GM12878 (cell line): ENCODE data around the gene DVL2. TPM values are rescaled to one million over a fixed set of nuclear protein-coding genes. Genes with fewer than 3 reads are reported as not detected.

Experiments
- ATAC-seq: fragments of 200-7000 bp; cut with Tn5 transposase; 3 replicates; pipeline ENCODE4 v1.9.1; 2020; ENCODE audit warnings: mild to moderate bottlenecking, moderate library complexity
- BruUV-seq: library from RNA; stranded (reverse); fragments of 400-500 nt; replicated peaks from 2 replicates; lab custom pipeline; 2021; lab: Mats Ljungman, UMichigan
- CTCF ChIA-PET: fragments of 300-600 bp; sonication (Branson Sonifier 250); formaldehyde crosslinking; extraction: SDS; loops from one replicate; lab custom pipeline; 2021; ENCODE audit warnings: inconsistent platforms; lab: Yijun Ruan, JAX
- POLR2A ChIA-PET: fragments of 350-600 bp; formaldehyde crosslinking; extraction: SDS; loops from one replicate; lab custom pipeline; 2021; ENCODE audit warnings: inconsistent platforms; lab: Charles Lee
- RAD21 ChIA-PET: fragments of 300-600 bp; sonication (Branson Sonifier 250); formaldehyde crosslinking; loops from one replicate; lab custom pipeline; 2023; ENCODE audit warnings: antibody characterized with exemption; ENCODE audit not compliant: unreplicated experiment; lab: Charles Lee
- SMC1A ChIA-PET: fragments of 300-600 bp; sonication (Branson Sonifier 250); formaldehyde crosslinking; loops from one replicate; lab custom pipeline; 2023; ENCODE audit not compliant: unreplicated experiment, uncharacterized antibody; lab: Charles Lee
- DNase-seq: peaks from one replicate; pipeline ENCODE4 v3.0.0-alpha.2; 2011; ENCODE audit warnings: low read depth, low spot score
- FAIRE-seq: peaks from 3 replicates; lab custom pipeline; 2011; peaks lifted over from hg19 to GRCh38; lab: Jason Lieb, UNC
- H2AFZ ChIP-seq: 2 replicates; pipeline ENCODE4 v1.6.0; 2011; ENCODE audit warnings: low read depth, low read length, control low read depth; ENCODE audit not compliant: control insufficient read depth
- H3K27ac ChIP-seq: 2 replicates; pipeline ENCODE4 v1.5.1; 2011; ENCODE audit warnings: control low read depth; ENCODE audit not compliant: control insufficient read depth, insufficient read depth
- H3K27me3 ChIP-seq, 2 experiments: replicated peaks in 1 of 2; 2 replicates each; pipeline versions ENCODE4 v1.6.0 to v1.6.1; 2011; ENCODE audit warnings: low read length in 1 of 2; ENCODE audit not compliant: control insufficient read depth in 2 of 2, insufficient read depth in 2 of 2
- H3K36me3 ChIP-seq, 2 experiments: 2 replicates each; pipeline ENCODE4 v1.5.1; 2011; ENCODE audit warnings: low read length in 1 of 2; ENCODE audit not compliant: control insufficient read depth in 2 of 2, insufficient read depth in 2 of 2
- H3K4me1 ChIP-seq: 2 replicates; pipeline ENCODE4 v1.6.1; 2011; ENCODE audit warnings: mild to moderate bottlenecking, low read length, moderate library complexity, mixed read lengths; ENCODE audit not compliant: control insufficient read depth, insufficient read depth
- H3K4me2 ChIP-seq: 2 replicates; pipeline ENCODE4 v1.6.0; 2011; ENCODE audit warnings: control low read depth; ENCODE audit not compliant: control insufficient read depth, insufficient read depth
- H3K4me3 ChIP-seq: fragments of 200-600 bp; sonication (generic); 2 replicates; pipeline ENCODE4 v1.5.1; 2016
- H3K79me2 ChIP-seq: 2 replicates; pipeline ENCODE4 v1.6.0; 2011; ENCODE audit warnings: low read length; ENCODE audit not compliant: control insufficient read depth, insufficient read depth
- H3K9ac ChIP-seq: 2 replicates; pipeline ENCODE4 v1.8.0; 2011; ENCODE audit warnings: low read length, control low read depth, mixed read lengths; ENCODE audit not compliant: control insufficient read depth, insufficient read depth
- H3K9me3 ChIP-seq: replicated peaks from 3 replicates; pipeline ENCODE4 v1.5.1; 2011; ENCODE audit warnings: mild to moderate bottlenecking, low read length; ENCODE audit not compliant: control insufficient read depth, insufficient read depth
- H4K20me1 ChIP-seq: 2 replicates; pipeline ENCODE4 v1.6.0; 2011; ENCODE audit not compliant: control insufficient read depth, insufficient read depth
- BHLHE40 ChIP-seq, 2 experiments: fragments of 450-650 bp in 1 of 2; IDR thresholded peaks; 2 replicates each; pipeline ENCODE4 v1.6.1; 2011 to 2017; ENCODE audit warnings: low read depth in 2 of 2, borderline replicate concordance in 1 of 2, improper control_type of control experiment in 1 of 2, low read length in 1 of 2, mild to moderate bottlenecking in 1 of 2
- CBX3 ChIP-seq: fragments of 200-600 bp; sonication (generic); IDR thresholded peaks from 2 replicates; pipeline ENCODE4 v1.6.1; 2016; ENCODE audit warnings: low read depth, borderline replicate concordance
- CEBPB ChIP-seq, 2 experiments: fragments of 150-350 bp in 1 of 2; IDR thresholded peaks; 2 replicates each; pipeline ENCODE4 v1.6.1; 2012 to 2014; ENCODE audit warnings: low read depth in 2 of 2, low read length in 2 of 2, borderline replicate concordance in 1 of 2, inconsistent platforms in 1 of 2
- DPF2 ChIP-seq: fragments of 450-650 bp; IDR thresholded peaks from 2 replicates; pipeline ENCODE4 v1.6.1; 2017; ENCODE audit warnings: mild to moderate bottlenecking
- HDAC6 ChIP-seq: fragments of 200-600 bp; sonication (generic); IDR thresholded peaks from one replicate; pipeline ENCODE4 v1.8.0; 2017; ENCODE audit warnings: antibody characterized with exemption; ENCODE audit not compliant: unreplicated experiment
- IKZF2 ChIP-seq, 2 experiments: fragments of 450-650 bp; IDR thresholded peaks; 2 replicates each; pipeline ENCODE4 v1.6.1; 2017; ENCODE audit warnings: mild to moderate bottlenecking in 2 of 2, moderate library complexity in 2 of 2
- IRF3 ChIP-seq: fragments of 450-650 bp; IDR thresholded peaks from 2 replicates; pipeline ENCODE4 v1.6.1; 2014; ENCODE audit warnings: mild to moderate bottlenecking
- MAX ChIP-seq: IDR thresholded peaks from 2 replicates; pipeline ENCODE4 v1.6.1; 2012; ENCODE audit warnings: low read depth, low read length, improper control_type of control experiment
- MLLT1 ChIP-seq: fragments of 450-650 bp; IDR thresholded peaks from 2 replicates; pipeline ENCODE4 v1.6.1; 2016; ENCODE audit warnings: mild to moderate bottlenecking
- NFYB ChIP-seq: IDR thresholded peaks from 2 replicates; pipeline ENCODE4 v1.6.1; 2011; ENCODE audit warnings: low read depth, mild to moderate bottlenecking, low read length, improper control_type of control experiment, moderate library complexity; ENCODE audit not compliant: insufficient read depth
- NR2F1 ChIP-seq: fragments of 450-650 bp; conservative IDR thresholded peaks from 2 replicates; pipeline ENCODE4 v1.6.1; 2017; ENCODE audit warnings: mild to moderate bottlenecking
- PAX5 ChIP-seq: IDR thresholded peaks from 2 replicates; pipeline ENCODE4 v1.6.1; 2011; ENCODE audit warnings: low read depth, low read length, borderline replicate concordance
- POU2F2 ChIP-seq: IDR thresholded peaks from 3 replicates; pipeline ENCODE4 v1.6.1; 2011; ENCODE audit warnings: low read depth, mild to moderate bottlenecking, low read length, borderline replicate concordance
- RAD21 ChIP-seq: IDR thresholded peaks from 2 replicates; pipeline ENCODE4 v1.6.1; 2011; ENCODE audit warnings: mild to moderate bottlenecking, low read depth, low read length, moderate library complexity; ENCODE audit not compliant: insufficient read depth
- SIN3A ChIP-seq: IDR thresholded peaks from 2 replicates; pipeline ENCODE4 v1.6.1; 2012; ENCODE audit warnings: low read depth, low read length, improper control_type of control experiment
- SMAD5 ChIP-seq: IDR thresholded peaks from 2 replicates; pipeline ENCODE4 v1.6.1; 2016; ENCODE audit warnings: antibody characterized with exemption, low read depth
- SMARCA5 ChIP-seq: fragments of 450-650 bp; IDR thresholded peaks from 2 replicates; pipeline ENCODE4 v1.6.1; 2017; ENCODE audit warnings: mild to moderate bottlenecking
- SMC3 ChIP-seq: IDR thresholded peaks from 2 replicates; pipeline ENCODE4 v1.6.1; 2011; ENCODE audit warnings: low read length, improper control_type of control experiment, borderline replicate concordance
- TARDBP ChIP-seq: IDR thresholded peaks from 2 replicates; pipeline ENCODE4 v1.6.1; 2016; ENCODE audit warnings: borderline replicate concordance
- WRNIP1 ChIP-seq: IDR thresholded peaks from 2 replicates; pipeline ENCODE4 v1.6.1; 2011; ENCODE audit warnings: low read depth, low read length, improper control_type of control experiment, borderline replicate concordance
- YY1 ChIP-seq: IDR thresholded peaks from 2 replicates; pipeline ENCODE4 v1.6.1; 2011; ENCODE audit warnings: low read depth, mild to moderate bottlenecking, low read length
- ZNF217 ChIP-seq: fragments of 450-650 bp; IDR thresholded peaks from 2 replicates; pipeline ENCODE4 v1.6.1; 2017; ENCODE audit warnings: antibody characterized with exemption, mild to moderate bottlenecking
- WGBS: methylation state at CpG from one replicate; pipeline ENCODE4 v1.1.6; 2016; ENCODE audit warnings: low lambda C conversion rate; ENCODE audit not compliant: insufficient replicate concordance, insufficient coverage; ENCODE audit errors: missing lambda C conversion rate; 5-methylcytosine and 5-hydroxymethylcytosine counted together
- in situ Hi-C: fragments of 300-500 bp; cut with MboI; formaldehyde crosslinking; loops from 9 replicates; pipeline ENCODE4 v1.14.3; 2018; ENCODE audit warnings: mixed read lengths
- intact Hi-C: fragments of 100-400 bp; cut with micrococcal nuclease; formaldehyde crosslinking; loops from one replicate; pipeline ENCODE4 v1.14.2; 2022; ENCODE audit not compliant: unreplicated experiment
- polyA plus RNA-seq, 11 experiments: library from polyadenylated mRNA; depleted of rRNA in 4 of 11; unstranded in 6 of 11; stranded (reverse) in 5 of 11; fragments of >200 nt; fragmentation: Nextera tagmentation in 4 of 11; fragmentation: Illumina TruSeq in 1 of 11; extraction: Ambion mirVana in 4 of 11; extraction: Trizol in 1 of 11; gene quantifications; 1 replicate in 1 of 11; 2 replicates in 10 of 11; pipeline versions ENCODE4 v1.2.1 to v1.2.3, GENCODE V29; 2011 to 2016; ENCODE audit warnings: inconsistent platforms in 2 of 11, missing spikeins in 2 of 11, low read depth in 1 of 11
- total RNA-seq, 4 experiments: library from RNA; depleted of rRNA in 3 of 4; stranded (reverse); fragments of >200 nt in 3 of 4; fragmentation: Illumina TruSeq in 1 of 4; extraction: Trizol in 1 of 4; gene quantifications; 2 replicates each; pipeline versions ENCODE4 v1.2.1 to v1.2.3, GENCODE V29; 2013 to 2021

The DVL2 gene
- total and polyA plus RNA-seq, 10 of the 15 experiments (the other 5 are each of a cell fraction or from before 2014, with no cell fraction given): 0.97 to 44.8 (median 23.2) TPM

GRCh38 chr17:7280519-7281073, 46.3 kb upstream of the DVL2 start:
- 0% methylated on average over 29 of the region's 29 CpGs for WGBS
- Histone ChIP-seq H3K4me3 (peak overlapping the region; percentile 56), H3K4me1 (peaks cover 8% of the 10 kb centered on the region), H3K27ac (no peak overlapping the region), H4K20me1 (no peaks in the 10 kb centered on the region; the same call in 1 of the 2 replicates), H3K9ac (no peak overlapping the region; the same call in 1 of the 2 replicates), H3K27me3 (no peaks in the 10 kb centered on the region; a peak in 1 of 4 replicates), H3K9me3 (no peaks in the 10 kb centered on the region), H2AFZ (peak overlapping the region; percentile 82), H3K36me3 (no peaks in the 10 kb centered on the region), H3K4me2 (peak overlapping the region; percentile 98), H3K79me2 (no peaks in the 10 kb centered on the region)
- FAIRE-seq (peak; percentile 97), ATAC-seq (peak; percentile 90), DNase-seq (peak; percentile 40)
- ChIA-PET RAD21 (interaction anchor here (2.3 kb wide), 1 partner anchor 16 kb away, joined by 11 read pairs; no protein-coding TSS in a partner anchor), POLR2A (interaction anchor here (1.7 kb wide), 1 partner anchor 16 kb away, joined by 4 read pairs; no protein-coding TSS in a partner anchor), SMC1A (interaction anchor here (0.6 to 3.3 kb wide), 5 partner anchors 16 to 407 kb away, joined by 3 to 17 read pairs (median 3); partner anchors contain the start of genes TMEM95 and TP53), CTCF (interaction anchor here (0.6 to 10.3 kb wide), 12 partner anchors 11 to 407 kb away, joined by 3 to 102 read pairs (median 3); partner anchors contain the start of genes NEURL4 and TP53)
- intact Hi-C loops (loop anchor here (1.0 to 2.0 kb wide), 2 partner anchors 16 to 64 kb away; no protein-coding TSS in a partner anchor), in situ Hi-C loops (no loop called here)
- no TSS peak for BruUV-seq
- TF ChIP-seq NR2F1 (peak; percentile 68), RAD21 (peak; percentile 90), MAX (0 out of 2 replicates have a peak, but pooled peaks have one; percentile 53), DPF2 (0 out of 2 replicates have a peak, but pooled peaks have one; percentile 44), SMC3 (peak; percentile 94), PAX5 (peak; percentile 46; the same call in 1 of the 2 replicates), TARDBP (no peak), ZNF217 (no peak), SMARCA5 (peak; percentile 84; the same call in 1 of the 2 replicates), SIN3A (no peak), WRNIP1 (0 out of 2 replicates have a peak, but pooled peaks have one; percentile 75), SMAD5 (no peak), MLLT1 (peak; percentile 60), CEBPB (IDR thresholded peaks at IDR 0.05; ENCODE audit: borderline replicate concordance in 1 of 2, low read depth in 2 of 2, low read length in 2 of 2) (no peak), IRF3 (peak; percentile 43; the same call in 1 of the 2 replicates), POU2F2 (0 out of 3 replicates have a peak, but pooled peaks have one; percentile 35), YY1 (peak; percentile 77; the same call in 1 of the 2 replicates), HDAC6 (peak; percentile 18), IKZF2 (IDR thresholded peaks at IDR 0.05) (peak in 1 of 2 experiments; percentile 45; a peak in 2 of 4 replicates), NFYB (no peak), CBX3 (no peak), BHLHE40 (IDR thresholded peaks at IDR 0.05; ENCODE audit: borderline replicate concordance in 1 of 2, low read depth in 2 of 2, low read length in 1 of 2) (peak in 1 of 2 experiments; percentile 33; a peak in 2 of 4 replicates)
